Measurements from ENCODE around the gene LRAT. TPM values are rescaled to one million over a fixed set of nuclear protein-coding genes. Genes with fewer than 3 reads are reported as not detected.

The LRAT gene
- total and polyA plus RNA-seq, 10 of the 15 experiments (the other 5 are each of a cell fraction or from before 2014, with no cell fraction given) = 0.07 to 0.08 TPM; not detected in 8

- intact Hi-C loops (cut with micrococcal nuclease; ENCODE audit: unreplicated experiment) = no loop called here
- ChIA-PET SMC1A (ENCODE audit: uncharacterized antibody, unreplicated experiment) (no interaction called here), POLR2A (no interaction called here), RAD21 (ENCODE audit: unreplicated experiment) (no interaction called here), CTCF (no interaction called here)
- ATAC-seq = no peak
- Histone ChIP-seq H3K36me3 (ENCODE audit: control insufficient read depth in 2 of 2, insufficient read depth in 2 of 2, low read length in 1 of 2) (no peaks in the 10 kb centered on the region), H2AFZ (ENCODE audit: control insufficient read depth, low read depth, low read length) (no peak overlapping the region), H3K4me1 (ENCODE audit: control insufficient read depth, insufficient read depth, low read length) (no peaks in the 10 kb centered on the region), H3K4me3 (no peak overlapping the region), H3K9ac (ENCODE audit: control insufficient read depth, insufficient read depth, low read length) (no peak overlapping the region), H3K27me3 (replicated peaks in 1 of 2; ENCODE audit: control insufficient read depth in 2 of 2, insufficient read depth in 2 of 2, low read length in 1 of 2) (peaks cover 9 to 12% of the 10 kb centered on the region in 2 experiments), H3K4me2 (ENCODE audit: control insufficient read depth, insufficient read depth) (no peak overlapping the region), H3K9me3 (replicated peaks; ENCODE audit: control insufficient read depth, insufficient read depth, low read length) (no peaks in the 10 kb centered on the region), H4K20me1 (ENCODE audit: control insufficient read depth, insufficient read depth) (no peaks in the 10 kb centered on the region), H3K27ac (ENCODE audit: control insufficient read depth, insufficient read depth) (no peak overlapping the region), H3K79me2 (ENCODE audit: control insufficient read depth, insufficient read depth, low read length) (no peaks in the 10 kb centered on the region)
- in situ Hi-C loops (cut with MboI) = no loop called here
- no TSS peak for BruUV-seq (replicated peaks)
- TF ChIP-seq ZBTB4 (CRISPR knock-in tag; IDR thresholded peaks at IDR 0.05) = no peak
- TF ChIP-seq BMI1 (IDR thresholded peaks at IDR 0.05; ENCODE audit: borderline replicate concordance) = no peak
- no peak for TF ChIP-seq ZBED1 (IDR thresholded peaks at IDR 0.05; ENCODE audit: borderline replicate concordance)
- TF ChIP-seq ETV6 (conservative IDR thresholded peaks at IDR 0.05 in 1 of 2, IDR thresholded peaks at IDR 0.05 in 1 of 2; ENCODE audit: borderline replicate concordance in 1 of 2, low read depth in 1 of 2) = no peak
- no peak for TF ChIP-seq MYB (IDR thresholded peaks at IDR 0.05; ENCODE audit: borderline replicate concordance, low read depth, low read length)
- no peak for TF ChIP-seq JUNB (IDR thresholded peaks at IDR 0.05)
- TF ChIP-seq RBBP5 (conservative IDR thresholded peaks at IDR 0.05) = no peak
- TF ChIP-seq CEBPB (IDR thresholded peaks at IDR 0.05; ENCODE audit: borderline replicate concordance in 1 of 2, low read depth in 2 of 2, low read length in 2 of 2) = no peak
- no peak for FAIRE-seq
- 38% methylated on average over 31 of the region's 31 CpGs for WGBS (ENCODE audit: insufficient coverage, insufficient replicate concordance, low lambda C conversion rate, missing lambda C conversion rate)
- no peak for DNase-seq (ENCODE audit: low read depth, low spot score)
Observed at GRCh38 chr4:154744341-154744926, 634 bp downstream of the LRAT start.

Data from GM12878 (cell line).